HG03196 (cell line): Measurements from ENCODE around the gene SLA2.
"Not testable (repeated sequence)": the region's sequence is repeated elsewhere in the genome, so short reads cannot be mapped to it uniquely, and the experiment has no call there.

Source experiments
- ATAC-seq: cut with Tn5 transposase; IDR thresholded peaks from one replicate; pipeline ENCODE4 v1.9.1; 2021; ENCODE audit not compliant: unreplicated experiment

Gene SLA2

GRCh38 chr20:36645998-36646397 is at the start of gene SLA2:
SLA2 (minus strand) TSS chr20:36646196; CDS start chr20:36641335, 4,861 bp downstream.
- ATAC-seq, result no peak

GRCh38 chr20:36695467-36695866 is 49.5 kb upstream of the SLA2 start:
- ATAC-seq, result not testable (repeated sequence)

GRCh38 chr20:36688630-36689029 is 42.6 kb upstream of the SLA2 start:
- no peak for ATAC-seq

GRCh38 chr20:36687850-36688249 is 41.9 kb upstream of the SLA2 start:
- no peak for ATAC-seq

GRCh38 chr20:36686944-36687343 is 40.9 kb upstream of the SLA2 start:
- ATAC-seq, result no peak

GRCh38 chr20:36686504-36686903 is 40.5 kb upstream of the SLA2 start:
- no peak for ATAC-seq

- no peak for ATAC-seq
These were observed 38.8 kb upstream of the SLA2 start for GRCh38 chr20:36684747-36685146.

GRCh38 chr20:36682311-36682710 is 36.3 kb upstream of the SLA2 start:
- no peak for ATAC-seq

- no peak for ATAC-seq
These were observed 31.4 kb upstream of the SLA2 start for GRCh38 chr20:36677422-36677771.

GRCh38 chr20:36676701-36677421 is 30.9 kb upstream of the SLA2 start:
- no peak for ATAC-seq

- not testable (repeated sequence) for ATAC-seq
These were observed 29.5 kb upstream of the SLA2 start for GRCh38 chr20:36675545-36675944.

GRCh38 chr20:36672991-36673390 is 27.0 kb upstream of the SLA2 start:
- no peak for ATAC-seq

- no peak for ATAC-seq
These were observed 24.8 kb upstream of the SLA2 start for GRCh38 chr20:36670665-36671357.

GRCh38 chr20:36666181-36666740 is 20.3 kb upstream of the SLA2 start:
- ATAC-seq, result no peak

- no peak for ATAC-seq
These were observed 17.0 kb upstream of the SLA2 start for GRCh38 chr20:36663031-36663430.

GRCh38 chr20:36658300-36658699 is 12.3 kb upstream of the SLA2 start:
- no peak for ATAC-seq

- no peak for ATAC-seq
These were observed 10.7 kb upstream of the SLA2 start for GRCh38 chr20:36656733-36657132.

- no peak for ATAC-seq
These were observed 9.0 kb upstream of the SLA2 start for GRCh38 chr20:36655004-36655403.

GRCh38 chr20:36654506-36654905 is 8.5 kb upstream of the SLA2 start:
- no peak for ATAC-seq

- no peak for ATAC-seq
These were observed 7.5 kb upstream of the SLA2 start for GRCh38 chr20:36653456-36653855.

GRCh38 chr20:36647196-36648121 is 1.5 kb upstream of the SLA2 start:
- no peak for ATAC-seq
